Panc1 (cell line): ENCODE results near the gene CD276. TPM values are rescaled to one million over a fixed set of nuclear protein-coding genes. Genes with fewer than 3 reads are reported as not detected.

Source experiments
- ATAC-seq: fragments of 200-7000 bp; cut with Tn5 transposase; 2 replicates; pipeline ENCODE4 v1.9.1; 2020; ENCODE audit warnings: mild to moderate bottlenecking, moderate library complexity
- BruUV-seq: library from RNA; stranded (reverse); fragments of 400-500 nt; replicated peaks from 2 replicates; lab custom pipeline; 2021; lab: Mats Ljungman, UMichigan
- CTCF ChIA-PET: fragments of 300-600 bp; sonication (Branson Sonifier 250); formaldehyde crosslinking; loops from one replicate; lab custom pipeline; 2022; ENCODE audit warnings: antibody characterized with exemption; lab: Charles Lee
- POLR2A ChIA-PET: fragments of 300-600 bp; sonication (Branson Sonifier 250); formaldehyde crosslinking; loops from one replicate; lab custom pipeline; 2022; ENCODE audit warnings: antibody characterized with exemption; lab: Charles Lee
- DNase-seq: peaks from one replicate; pipeline ENCODE4 v3.0.0-alpha.2; 2010; ENCODE audit warnings: low read depth, low spot score
- H3K27ac ChIP-seq: 2 replicates; pipeline ENCODE4 v1.5.1; 2011; ENCODE audit warnings: mild to moderate bottlenecking, low read length, inconsistent platforms
- H3K27me3 ChIP-seq: fragments of 200-500 bp; sonication (Bioruptor generic); 2 replicates; pipeline ENCODE4 v1.6.0; 2014; ENCODE audit warnings: low read length, inconsistent platforms; ENCODE audit not compliant: control insufficient read depth, insufficient read depth
- H3K36me3 ChIP-seq: fragments of 200-500 bp; sonication (Bioruptor generic); 2 replicates; pipeline ENCODE4 v1.5.1; 2014; ENCODE audit warnings: inconsistent platforms, mild to moderate bottlenecking, low read length, moderate library complexity; ENCODE audit not compliant: control insufficient read depth, insufficient read depth
- H3K4me1 ChIP-seq: 2 replicates; pipeline ENCODE4 v1.5.1; 2011; ENCODE audit warnings: inconsistent platforms, mild to moderate bottlenecking, low read length, moderate library complexity; ENCODE audit not compliant: control insufficient read depth, insufficient read depth
- H3K4me3 ChIP-seq, 2 experiments: 2 replicates each; pipeline ENCODE4 v1.5.1; 2011 to 2012; ENCODE audit warnings: low read depth in 2 of 2, low read length in 2 of 2, mild to moderate bottlenecking in 2 of 2, inconsistent platforms in 1 of 2, moderate library complexity in 1 of 2
- H3K9me3 ChIP-seq: fragments of 200-500 bp; sonication (Bioruptor generic); 2 replicates; pipeline ENCODE4 v1.5.1; 2014; ENCODE audit warnings: low read depth, mild to moderate bottlenecking, inconsistent platforms, low read length, moderate library complexity; ENCODE audit not compliant: control insufficient read depth, insufficient read depth
- CTCF ChIP-seq: fragments of 450-650 bp; IDR thresholded peaks from 2 replicates; pipeline ENCODE4 v1.5.1; 2017; ENCODE audit warnings: mild to moderate bottlenecking
- POLR2AphosphoS5 ChIP-seq: IDR thresholded peaks from 2 replicates; pipeline ENCODE4 v1.6.1; 2012; ENCODE audit warnings: mild to moderate bottlenecking, low read depth, low read length, moderate library complexity
- REST ChIP-seq, 2 experiments: IDR thresholded peaks; 2 replicates each; pipeline ENCODE4 v1.6.1; 2011 to 2012; ENCODE audit warnings: low read depth in 2 of 2, control low read depth in 1 of 2, low read length in 1 of 2, mild to moderate bottlenecking in 1 of 2, moderate library complexity in 1 of 2; ENCODE audit not compliant: insufficient read depth in 1 of 2
- SIN3A ChIP-seq: IDR thresholded peaks from 2 replicates; pipeline ENCODE4 v1.6.1; 2012; ENCODE audit warnings: low read depth, mild to moderate bottlenecking, low read length, moderate library complexity, borderline replicate concordance; ENCODE audit not compliant: insufficient read depth
- TCF7L2 ChIP-seq: IDR thresholded peaks from 2 replicates; pipeline ENCODE4 v1.6.1; 2011; ENCODE audit warnings: mild to moderate bottlenecking, low read depth, low read length, inconsistent platforms
- in situ Hi-C: cut with HindIII; loops from 2 replicates; pipeline ENCODE4 v1.10.0; 2016; ENCODE audit warnings: low sequenced_read_pairs, low pct_unique_long_range_greater_than_20kb
- intact Hi-C: fragments of 100-400 bp; cut with micrococcal nuclease; formaldehyde crosslinking; loops from one replicate; pipeline ENCODE4 v1.10.0; 2022; ENCODE audit not compliant: unreplicated experiment
- total RNA-seq: library from RNA; stranded (reverse); gene quantifications from one replicate; pipeline ENCODE4 v1.2.1, GENCODE V29; 2021; ENCODE audit not compliant: unreplicated experiment

CD276 gene
- total RNA-seq, 1 experiment from 2014 or later: 99.1 TPM

- CTCF ChIA-PET: no interaction called here
- Histone ChIP-seq H3K9me3 (no peaks in the 10 kb centered on the region), H3K36me3 (no peaks in the 10 kb centered on the region), H3K4me1 (0 out of 2 replicates have a peak, but pooled peaks cover 2% of the 10 kb centered on the region), H3K27me3 (no peaks in the 10 kb centered on the region), H3K4me3 (no peak overlapping the region), H3K27ac (no peak overlapping the region)
- in situ Hi-C loops: no loop called here
- intact Hi-C loops: no loop called here
- BruUV-seq: no TSS peak
- no peak for DNase-seq
- no peak for ATAC-seq
- POLR2A ChIA-PET: no interaction called here
- no peak for TF ChIP-seq CTCF
- TF ChIP-seq REST (IDR thresholded peaks at IDR 0.05; ENCODE audit: insufficient read depth in 1 of 2, low read depth in 2 of 2, low read length in 1 of 2): no peak
- TF ChIP-seq TCF7L2: no peak
- no peak for TF ChIP-seq POLR2AphosphoS5
- no peak for TF ChIP-seq SIN3A
These were observed 32.2 kb downstream of the CD276 start for GRCh38 chr15:73716417-73716816.

GRCh38 chr15:73717206-73717605 lies 33.0 kb downstream of the CD276 start:
- H3K27me3 ChIP-seq: no peaks in the 10 kb centered on the region
- ATAC-seq (no peak), DNase-seq (no peak)
- H3K36me3 ChIP-seq: no peaks in the 10 kb centered on the region
- TF ChIP-seq SIN3A (no peak), TCF7L2 (no peak), CTCF (no peak), POLR2AphosphoS5 (no peak), REST (IDR thresholded peaks at IDR 0.05; ENCODE audit: insufficient read depth in 1 of 2, low read depth in 2 of 2, low read length in 1 of 2) (no peak)
- intact Hi-C loops: no loop called here
- H3K4me3 ChIP-seq: no peak overlapping the region
- H3K4me1 ChIP-seq: 0 out of 2 replicates have a peak, but pooled peaks cover 2% of the 10 kb centered on the region
- CTCF ChIA-PET: no interaction called here
- H3K27ac ChIP-seq: no peak overlapping the region
- H3K9me3 ChIP-seq: no peaks in the 10 kb centered on the region
- in situ Hi-C loops: no loop called here
- POLR2A ChIA-PET: no interaction called here
- BruUV-seq: no TSS peak
